Measurements from ENCODE around the gene SUPT3H. TPM values are rescaled to one million over a fixed set of nuclear protein-coding genes. Genes with fewer than 3 reads are reported as not detected.

Gene SUPT3H
- total and polyA plus RNA-seq, 2 of the 8 experiments (the other 6 are each of a cell fraction or from before 2014, with no cell fraction given): 18.8 to 23.0 TPM

DNA sequence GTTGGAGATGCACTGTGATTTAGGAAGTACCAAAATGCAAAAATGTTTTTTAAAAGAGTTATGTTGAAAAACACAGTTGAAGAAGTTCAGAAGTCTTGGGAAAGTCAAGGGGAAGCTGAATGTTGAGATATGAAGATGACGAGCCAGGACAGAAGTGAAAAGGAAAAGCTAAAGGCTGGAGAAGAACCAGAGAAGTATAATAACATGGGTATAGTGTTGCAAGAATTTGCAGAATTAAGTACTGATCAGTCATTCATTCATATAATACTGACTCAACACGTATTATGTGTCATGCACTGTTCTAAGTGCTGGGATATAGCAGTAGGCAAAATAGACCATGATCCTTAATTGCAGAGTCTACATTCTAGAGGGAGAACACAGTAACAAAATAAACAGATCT lies 557.4 kb downstream of the SUPT3H start:
- Histone ChIP-seq H3K9me3 (ENCODE audit: insufficient read depth in 2 of 2, low read depth in 1 of 2, low read length in 1 of 2) (no peaks in the 10 kb centered on the region), H2AK5ac (ENCODE audit: low read depth, low read length) (no peak overlapping the region), H3K79me1 (ENCODE audit: low read depth, low read length) (no peaks in the 10 kb centered on the region), H2BK12ac (ENCODE audit: low read depth, low read length) (no peak overlapping the region), H3K4me1 (replicated peaks in 1 of 4; ENCODE audit: control insufficient read depth in 3 of 4, insufficient read depth in 4 of 4, low read length in 3 of 4) (no peaks in the 10 kb centered on the region), H3K79me2 (ENCODE audit: control insufficient read depth in 1 of 2, insufficient read depth in 2 of 2, low read length in 2 of 2) (no peaks in the 10 kb centered on the region), H4K5ac (ENCODE audit: insufficient read length, low read depth, low read length) (no peak overlapping the region), H3K4me2 (ENCODE audit: insufficient read depth in 1 of 2, low read depth in 2 of 2, low read length in 2 of 2) (no peak overlapping the region), H4K91ac (replicated peaks; ENCODE audit: insufficient read length, low read length) (no peak overlapping the region), H2BK20ac (ENCODE audit: low read length) (no peak overlapping the region), H4K8ac (ENCODE audit: extremely low read depth, insufficient read depth, low read length) (no peak overlapping the region), H2BK120ac (replicated peaks; ENCODE audit: low read depth, low read length) (no peak overlapping the region), H3K23ac (ENCODE audit: insufficient read length) (no peak overlapping the region), H3K9ac (replicated peaks in 1 of 4; ENCODE audit: extremely low read depth in 1 of 4, low read depth in 3 of 4, low read length in 3 of 4) (no peak overlapping the region), H3K18ac (ENCODE audit: extremely low read depth, low read length) (no peak overlapping the region), H3K14ac (ENCODE audit: insufficient read length) (no peak overlapping the region), H2BK5ac (ENCODE audit: low read depth, low read length) (no peak overlapping the region), H4K20me1 (replicated peaks in 1 of 2; ENCODE audit: control insufficient read depth in 1 of 2, insufficient read depth in 2 of 2, low read length in 2 of 2) (no peaks in the 10 kb centered on the region), H2AFZ (ENCODE audit: low read length) (no peak overlapping the region), H3K27ac (ENCODE audit: low read depth, low read length) (no peak overlapping the region), H2BK15ac (ENCODE audit: low read length) (no peak overlapping the region), H3K56ac (replicated peaks; ENCODE audit: insufficient read length, low read depth, low read length) (no peak overlapping the region), H3K27me3 (replicated peaks in 1 of 4; ENCODE audit: control insufficient read depth in 3 of 4, extremely low read depth in 1 of 4, insufficient read depth in 3 of 4, low read length in 3 of 4) (no peaks in the 10 kb centered on the region), H3K4ac (replicated peaks; ENCODE audit: insufficient read length, low read depth, low read length) (no peak overlapping the region), H3K36me3 (ENCODE audit: control insufficient read depth in 2 of 4, insufficient read depth in 4 of 4, low read length in 3 of 4) (no peaks in the 10 kb centered on the region; a peak in 1 of 8 replicates), H3K23me2 (ENCODE audit: low read depth, low read length) (no peaks in the 10 kb centered on the region), H3K4me3 (ENCODE audit: extremely low read depth in 1 of 4, insufficient read depth in 2 of 4, low read depth in 3 of 4, low read length in 4 of 4) (no peak overlapping the region)
- ChIA-PET CTCF (ENCODE audit: partially characterized antibody) (interaction anchor here (0.8 to 1.4 kb wide), 2 partner anchors 12 to 41 kb away, joined by 3 read pairs; no protein-coding TSS in a partner anchor), POLR2A (ENCODE audit: partially characterized antibody) (no interaction called here)
- DNase-seq (ENCODE audit: low read depth in 1 of 2, low spot score in 2 of 2) (no peak), FAIRE-seq (no peak)
- WGBS, 2 experiments (ENCODE audit: extremely low coverage in 1 of 2, insufficient coverage in 1 of 2, insufficient read length in 1 of 2, insufficient replicate concordance in 2 of 2, low coverage in 1 of 2, low lambda C conversion rate in 2 of 2, missing lambda C conversion rate in 1 of 2): 79% methylated on average over 2 of the region's 2 CpGs; no CpG with 5 or more reads in 1 of the 2 experiments
- TF ChIP-seq NRF1 (IDR thresholded peaks at IDR 0.05; ENCODE audit: low read depth, low read length) (no peak), MAFK (IDR thresholded peaks at IDR 0.05; ENCODE audit: low read depth, low read length) (no peak), POLR2AphosphoS5 (IDR thresholded peaks at IDR 0.05; ENCODE audit: low read depth, low read length) (no peak), TBP (IDR thresholded peaks at IDR 0.05; ENCODE audit: low read depth, low read length) (no peak), POLR2A (IDR thresholded peaks at IDR 0.05; ENCODE audit: control extremely low read depth in 1 of 2, low read depth in 2 of 2, low read length in 2 of 2) (no peak)
- TF ChIP-seq, protein P1, sequence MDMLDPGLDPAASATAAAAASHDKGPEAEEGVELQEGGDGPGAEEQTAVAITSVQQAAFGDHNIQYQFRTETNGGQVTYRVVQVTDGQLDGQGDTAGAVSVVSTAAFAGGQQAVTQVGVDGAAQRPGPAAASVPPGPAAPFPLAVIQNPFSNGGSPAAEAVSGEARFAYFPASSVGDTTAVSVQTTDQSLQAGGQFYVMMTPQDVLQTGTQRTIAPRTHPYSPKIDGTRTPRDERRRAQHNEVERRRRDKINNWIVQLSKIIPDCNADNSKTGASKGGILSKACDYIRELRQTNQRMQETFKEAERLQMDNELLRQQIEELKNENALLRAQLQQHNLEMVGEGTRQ (IDR thresholded peaks at IDR 0.05; ENCODE audit: low read length): no peak
- TF ChIP-seq, protein P2, sequence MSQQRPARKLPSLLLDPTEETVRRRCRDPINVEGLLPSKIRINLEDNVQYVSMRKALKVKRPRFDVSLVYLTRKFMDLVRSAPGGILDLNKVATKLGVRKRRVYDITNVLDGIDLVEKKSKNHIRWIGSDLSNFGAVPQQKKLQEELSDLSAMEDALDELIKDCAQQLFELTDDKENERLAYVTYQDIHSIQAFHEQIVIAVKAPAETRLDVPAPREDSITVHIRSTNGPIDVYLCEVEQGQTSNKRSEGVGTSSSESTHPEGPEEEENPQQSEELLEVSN (IDR thresholded peaks at IDR 0.05): no peak
